Motor neuron (in vitro differentiated cells): ENCODE data around the gene CCP110. TPM values are rescaled to one million over a fixed set of nuclear protein-coding genes. Genes with fewer than 3 reads are reported as not detected.

Experiments used
- ATAC-seq, 8 experiments: fragments of 200-7000 bp; cut with Tn5 transposase; replicated peaks in 6 of 8; 2 replicates each; pipeline ENCODE4 v1.8.0; 2021; ENCODE audit warnings: mild to moderate bottlenecking in 8 of 8, moderate library complexity in 8 of 8
- H3K27ac ChIP-seq, 2 donors: fragments of 250-450 bp; sonication (Bioruptor Pico); 2 replicates each; pipeline ENCODE4 v1.9.0; 2021; ENCODE audit warnings: antibody characterized with exemption in 2 of 2, mild to moderate bottlenecking in 2 of 2, moderate library complexity in 1 of 2
- H3K4me1 ChIP-seq, 2 donors: fragments of 250-450 bp; sonication (Bioruptor Pico); replicated peaks in 1 of 2; 2 replicates each; pipeline ENCODE4 v1.6.1; 2021; ENCODE audit warnings: antibody characterized with exemption in 2 of 2, mild to moderate bottlenecking in 2 of 2, moderate library complexity in 1 of 2
- H3K4me3 ChIP-seq, 5 donors: fragments of 250-450 bp; sonication (Bioruptor Pico); 2 replicates each; pipeline ENCODE4 v1.9.0; 2021; ENCODE audit warnings: antibody characterized with exemption in 5 of 5, mild to moderate bottlenecking in 5 of 5, moderate library complexity in 4 of 5
- WGBS, 10 experiments: fragments of 450-650 bp; shearing (Covaris generic); methylation state at CpG; one replicate each; pipeline ENCODE4 v1.0.0; 2022; 5-methylcytosine and 5-hydroxymethylcytosine counted together
- in situ Hi-C, 9 experiments: fragments of 400-800 bp; cut with MboI; loops; one replicate each; pipeline ENCODE4 v1.15.0; 2021; ENCODE audit warnings: low sequenced_read_pairs in 9 of 9, low pct_unique_long_range_greater_than_20kb in 2 of 9; ENCODE audit not compliant: unreplicated experiment in 9 of 9
- total RNA-seq, 8 experiments: library from RNA; unstranded; fragments of 300-600 nt; gene quantifications; 2 replicates each; pipeline versions ENCODE4 v1.2.3 to v1.2.4, GENCODE V29; 2022

CCP110 gene
- total RNA-seq, 8 experiments from 2014 or later = 12.8 to 33.7 (median 24.5) TPM

GRCh38 chr16:19595043-19595767 lies 71.5 kb downstream of the CCP110 start:
- H3K4me1 ChIP-seq = no peaks in the 10 kb centered on the region
- ATAC-seq = peak in 1 of 8 experiments; percentile 21
- in situ Hi-C loops = loop anchor here in 4 of 9 experiments (25.0 kb wide), 2 partner anchors 292 to 792 kb away; partner anchors contain the start of gene GPRC5B (in 3 of the 4)
- no peak overlapping the region for H3K4me3 ChIP-seq
- no peak overlapping the region for H3K27ac ChIP-seq
- WGBS, 10 experiments = 60 to 100% (median 97%) methylated on average over 1 to 11 of the region's 19 CpGs; no CpG with 5 or more reads in 4 of the 10 experiments

DNA sequence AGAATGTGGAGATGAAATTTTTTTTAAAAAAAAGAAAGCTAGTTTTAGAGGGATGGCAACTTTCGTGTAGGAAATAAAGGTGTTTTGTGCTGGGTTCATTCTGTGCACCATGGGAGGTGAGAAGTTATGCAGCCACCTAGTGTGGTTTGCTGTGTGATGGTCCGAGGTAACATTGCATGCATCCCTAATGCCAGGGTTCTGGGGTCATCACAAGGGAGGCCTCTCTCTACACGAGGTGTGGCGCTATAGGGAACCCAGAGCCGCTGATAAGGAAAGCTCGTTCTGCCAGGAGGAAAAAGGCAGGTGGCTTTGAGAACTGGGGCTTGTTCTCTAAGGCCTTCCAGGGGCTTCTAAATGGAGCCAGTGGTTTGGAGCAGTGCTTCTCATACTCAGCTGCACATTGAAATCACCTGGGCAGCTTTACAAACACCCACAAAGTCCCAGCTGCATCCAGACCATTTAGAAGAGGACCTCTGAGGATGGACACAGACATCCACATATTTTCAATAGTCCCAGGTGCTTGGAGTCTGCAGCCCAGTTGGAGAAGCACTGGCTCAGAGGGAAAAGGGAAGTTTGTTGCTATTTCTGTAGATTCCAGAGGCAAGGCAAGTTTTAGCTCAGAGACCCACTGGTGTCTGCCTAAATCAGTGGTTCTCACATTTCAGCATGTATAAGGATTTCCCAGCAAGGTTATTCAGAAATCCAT lies 75.2 kb downstream of the CCP110 start:
- H3K4me1 ChIP-seq = no peaks in the 10 kb centered on the region
- no peak for ATAC-seq
- no peak overlapping the region for H3K27ac ChIP-seq
- in situ Hi-C loops = loop anchor here in 4 of 9 experiments (25.0 kb wide), 2 partner anchors 288 to 788 kb away; partner anchors contain the start of gene GPRC5B (in 3 of the 4)
- 65 to 100% (median 80%) methylated on average over 1 to 5 of the region's 6 CpGs; no CpG with 5 or more reads in 2 of the 10 experiments for WGBS, 10 experiments
- H3K4me3 ChIP-seq = no peak overlapping the region

DNA sequence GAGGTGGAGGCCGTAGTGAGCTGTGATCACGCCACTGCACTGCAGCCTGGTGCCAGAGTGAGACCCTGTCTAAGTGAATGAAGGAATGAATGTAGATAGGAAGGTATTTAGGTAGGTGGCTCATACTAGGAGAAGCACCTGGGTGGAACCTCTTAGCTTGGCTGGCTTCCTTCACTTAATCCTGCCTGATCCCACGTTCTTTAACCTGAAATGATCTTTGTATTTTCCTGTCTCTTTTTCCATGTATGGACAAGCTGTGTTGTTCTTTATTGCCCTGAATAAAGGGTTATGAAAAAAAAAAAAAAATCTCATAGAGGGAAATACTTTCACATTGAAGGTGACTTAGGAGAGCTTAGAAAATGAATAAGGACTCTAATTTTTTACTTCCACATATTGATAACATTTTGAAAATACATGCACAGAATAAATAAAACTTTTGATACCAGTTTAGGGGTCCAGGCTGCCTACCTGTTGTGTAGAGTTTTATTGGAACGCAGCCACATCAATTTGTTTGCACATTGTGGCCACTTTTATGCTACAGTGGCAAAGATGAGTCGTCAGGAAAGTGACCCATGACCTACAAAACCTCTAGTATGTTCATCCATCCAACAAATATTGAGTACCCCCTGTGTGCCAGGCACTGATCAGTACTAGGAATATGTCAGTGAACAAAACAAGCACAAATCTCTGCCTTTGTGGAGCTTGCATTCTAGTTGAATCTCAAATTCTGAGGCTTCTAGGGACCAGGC lies 76.4 kb downstream of the CCP110 start:
- Histone ChIP-seq H3K4me1 (no peaks in the 10 kb centered on the region), H3K27ac (no peak overlapping the region)
- in situ Hi-C loops = loop anchor here (10.0 to 25.0 kb wide), 3 partner anchors 285 to 787 kb away; partner anchors contain the start of gene GPRC5B (in 9 of the 9)

GRCh38 chr16:19601083-19601976 lies 77.6 kb downstream of the CCP110 start:
- WGBS, 10 experiments = 3 to 100% (median 69%) methylated on average over 1 to 10 of the region's 13 CpGs
- H3K4me1 ChIP-seq = no peaks in the 10 kb centered on the region
- no peak overlapping the region for H3K27ac ChIP-seq
- peak in 4 of 8 experiments; percentile 32 to 67 (median 51) for ATAC-seq
- in situ Hi-C loops = loop anchor here in 7 of 9 experiments (10.0 to 25.0 kb wide), 3 partner anchors 283 to 786 kb away; partner anchors contain the start of gene GPRC5B (in 6 of the 7)
- H3K4me3 ChIP-seq = no peak overlapping the region

More for the DNA sequence above, 76.4 kb downstream of the CCP110 start:
- ATAC-seq = no peak
- no peak overlapping the region for H3K4me3 ChIP-seq
- 29 to 100% (median 75%) methylated on average over 1 to 4 of the region's 5 CpGs; no CpG with 5 or more reads in 1 of the 10 experiments for WGBS, 10 experiments

Other genes with a start within 250 kb of the CCP110 start
- gene CLEC19A, start 238.2 kb upstream of the CCP110 start, total RNA-seq = 1 to 10 TPM in 1 of 8 experiments, under 1 TPM in 5, not detected in 2; 0.11 to 2.9 (median 0.41) TPM
- gene TMC5, start 106.1 kb upstream of the CCP110 start, total RNA-seq = 1 to 10 TPM in 1 of 8 experiments, under 1 TPM in 7; 0.05 to 5.8 (median 0.17) TPM
- gene GDE1, start 1.8 kb upstream of the CCP110 start, total RNA-seq = 100 to 1,000 TPM in 2 of 8 experiments, 10 to 100 TPM in 6; 30.2 to 130 (median 48.5) TPM
- gene VPS35L, start 31.8 kb downstream of the CCP110 start, total RNA-seq = 10 to 100 TPM; 24.8 to 63.9 (median 42.2) TPM
- 10 to 100 TPM; 14.8 to 40.8 (median 24.7) TPM for gene KNOP1, start 194.3 kb downstream of the CCP110 start, total RNA-seq
- gene IQCK, start 194.3 kb downstream of the CCP110 start, total RNA-seq = 10 to 100 TPM in 7 of 8 experiments, 1 to 10 TPM in 1; 7.0 to 44.1 (median 27.7) TPM